HepG2 (cell line): ENCODE results near the gene C12orf56. TPM values are rescaled to one million over a fixed set of nuclear protein-coding genes. Genes with fewer than 3 reads are reported as not detected.

Experiments used
- ATF3 ChIP-seq: sonication (generic); formaldehyde crosslinking; IDR thresholded peaks from 2 replicates; pipeline ENCODE4 v1.4.0; 2020; ENCODE audit warnings: missing genetic modification reagents
- CSRNP1 ChIP-seq: sonication (generic); formaldehyde crosslinking; IDR thresholded peaks from 2 replicates; pipeline ENCODE4 v1.8.1; 2023; ENCODE audit warnings: mild to moderate bottlenecking, missing genetic modification reagents
- HBP1 ChIP-seq: IDR thresholded peaks from 2 replicates; pipeline ENCODE4 v1.6.1; 2016; ENCODE audit warnings: low read depth, control low read depth
- HMGXB3 ChIP-seq: sonication (generic); formaldehyde crosslinking; IDR thresholded peaks from 2 replicates; pipeline ENCODE4 v1.4.0; 2020; ENCODE audit warnings: missing genetic modification reagents, borderline replicate concordance
- HMGXB4 ChIP-seq, 2 experiments: sonication (generic) in 1 of 2; formaldehyde crosslinking in 1 of 2; IDR thresholded peaks; 2 replicates each; pipeline versions ENCODE4 v1.4.0 to v1.6.1; 2018 to 2020; ENCODE audit warnings: missing genetic modification reagents in 2 of 2, borderline replicate concordance in 1 of 2, low read depth in 1 of 2, mild to moderate bottlenecking in 1 of 2, missing biosample characterization in 1 of 2
- IKZF1 ChIP-seq: fragments of 450-650 bp; IDR thresholded peaks from 2 replicates; pipeline ENCODE4 v1.7.1; 2016
- JARID2 ChIP-seq: sonication (generic); formaldehyde crosslinking; IDR thresholded peaks from 2 replicates; pipeline ENCODE4 v1.8.1; 2023; ENCODE audit warnings: missing genetic modification reagents, inconsistent platforms; ENCODE audit not compliant: insufficient replicate concordance
- JUND ChIP-seq: sonication (generic); formaldehyde crosslinking; IDR thresholded peaks from 2 replicates; pipeline ENCODE4 v1.8.0; 2022; ENCODE audit warnings: mild to moderate bottlenecking, missing genetic modification reagents
- KLF13 ChIP-seq: sonication (generic); formaldehyde crosslinking; IDR thresholded peaks from 2 replicates; pipeline ENCODE4 v1.4.0; 2020; ENCODE audit warnings: mild to moderate bottlenecking, missing genetic modification reagents
- MED13 ChIP-seq: sonication (generic); formaldehyde crosslinking; IDR thresholded peaks from 2 replicates; pipeline ENCODE4 v1.5.0; 2020; ENCODE audit warnings: missing genetic modification reagents
- MEF2D ChIP-seq: sonication (generic); formaldehyde crosslinking; IDR thresholded peaks from 2 replicates; pipeline ENCODE4 v1.5.1; 2020; ENCODE audit warnings: mild to moderate bottlenecking, missing genetic modification reagents
- SNAPC2 ChIP-seq: sonication (generic); formaldehyde crosslinking; IDR thresholded peaks from 2 replicates; pipeline ENCODE4 v1.8.1; 2022; ENCODE audit warnings: mild to moderate bottlenecking, missing genetic modification reagents
- ZFP62 ChIP-seq: sonication (generic); formaldehyde crosslinking; IDR thresholded peaks from 2 replicates; pipeline ENCODE4 v1.4.0; 2020; ENCODE audit warnings: missing genetic modification reagents
- ZNF670 ChIP-seq: sonication (generic); formaldehyde crosslinking; IDR thresholded peaks from 2 replicates; pipeline ENCODE4 v1.8.0; 2022; ENCODE audit warnings: mild to moderate bottlenecking, missing genetic modification reagents, borderline replicate concordance
- ZNF770 ChIP-seq: sonication (generic); formaldehyde crosslinking; IDR thresholded peaks from 2 replicates; pipeline ENCODE4 v1.5.0; 2020; ENCODE audit warnings: mild to moderate bottlenecking, missing genetic modification reagents
- ZNF883 ChIP-seq: sonication (generic); formaldehyde crosslinking; IDR thresholded peaks from 2 replicates; pipeline ENCODE4 v1.5.1; 2020; ENCODE audit warnings: mild to moderate bottlenecking, missing genetic modification reagents; ENCODE audit errors: not compliant biosample characterization
- polyA plus RNA-seq, 8 experiments: library from polyadenylated mRNA; depleted of rRNA in 3 of 8; stranded (reverse) in 7 of 8; unstranded in 1 of 8; fragments of >200 nt; fragmentation: Illumina TruSeq in 4 of 8; extraction: Trizol in 4 of 8; gene quantifications; 2 replicates each; pipeline versions ENCODE4 v1.2.1 to v1.2.3, GENCODE V29; 2011 to 2016; ENCODE audit warnings: low read depth in 4 of 8, missing spikeins in 1 of 8, mixed read lengths in 1 of 8; ENCODE audit not compliant: insufficient read depth in 1 of 8
- total RNA-seq, 5 experiments: library from RNA; depleted of rRNA; stranded (reverse); fragments of >200 nt; fragmentation: Illumina TruSeq; extraction: Trizol; gene quantifications; 2 replicates each; pipeline ENCODE4 v1.2.3, GENCODE V29; 2016; ENCODE audit warnings: low read depth in 1 of 5

The C12orf56 gene
- total and polyA plus RNA-seq, 2 of the 13 experiments (the other 11 are each of a cell fraction or from before 2014, with no cell fraction given) = 0.07 TPM; not detected in 1

- TF ChIP-seq ZNF883 (CRISPR knock-in tag) = peak; percentile 57
- peak; percentile 66; the same call in 1 of the 2 replicates for TF ChIP-seq MED13 (CRISPR knock-in tag)
- peak; percentile 38; the same call in 1 of the 2 replicates for TF ChIP-seq HMGXB3 (CRISPR knock-in tag)
- peak; percentile 54 for TF ChIP-seq JUND (CRISPR knock-in tag)
- TF ChIP-seq KLF13 (CRISPR knock-in tag) = 0 out of 2 replicates have a peak, but pooled peaks have one; percentile 36
- TF ChIP-seq CSRNP1 (CRISPR knock-in tag) = 0 out of 2 replicates have a peak, but pooled peaks have one; percentile 34
- TF ChIP-seq HBP1 = no peak
- TF ChIP-seq ZNF770 (CRISPR knock-in tag) = 0 out of 2 replicates have a peak, but pooled peaks have one; percentile 27
- no peak for TF ChIP-seq ZFP62
- TF ChIP-seq MEF2D = no peak
- peak; percentile 58 to 87 for TF ChIP-seq HMGXB4 (CRISPR knock-in tag; IDR thresholded peaks at IDR 0.05; ENCODE audit: borderline replicate concordance in 1 of 2, low read depth in 1 of 2)
- no peak for TF ChIP-seq SNAPC2 (CRISPR knock-in tag)
- TF ChIP-seq ZNF670 (CRISPR knock-in tag) = 0 out of 2 replicates have a peak, but pooled peaks have one; percentile 81
- TF ChIP-seq ATF3 = peak; percentile 63; the same call in 1 of the 2 replicates
- TF ChIP-seq IKZF1 = no peak
- no peak for TF ChIP-seq JARID2
Observed at GRCh38 chr12:64404470-64405256, 14.1 kb upstream of the C12orf56 start (continued).
